Right lung (tissue), 5 donors: ENCODE results near the gene NAALADL2. TPM values are rescaled to one million over a fixed set of nuclear protein-coding genes. Genes with fewer than 3 reads are reported as not detected.
"Not testable (repeated sequence)": the region's sequence is repeated elsewhere in the genome, so short reads cannot be mapped to it uniquely, and the experiment has no call there.

Source experiments
- DNase-seq, 2 donors: peaks; one replicate each; pipeline ENCODE4 v3.0.0-alpha.2; 2013
- polyA plus RNA-seq, 5 donors: library from polyadenylated mRNA; unstranded; fragments of 120-200 nt; gene quantifications; one replicate each; pipeline versions ENCODE4 v1.2.1 to v1.2.3, GENCODE V29; 2013; ENCODE audit warnings: inconsistent platforms in 1 of 5, low replicate concordance in 1 of 5; ENCODE audit not compliant: insufficient read length in 5 of 5, insufficient read depth in 1 of 5

Gene NAALADL2
- polyA plus RNA-seq, 5 donors, result 8.4 to 21.0 (median 18.4) TPM

DNA sequence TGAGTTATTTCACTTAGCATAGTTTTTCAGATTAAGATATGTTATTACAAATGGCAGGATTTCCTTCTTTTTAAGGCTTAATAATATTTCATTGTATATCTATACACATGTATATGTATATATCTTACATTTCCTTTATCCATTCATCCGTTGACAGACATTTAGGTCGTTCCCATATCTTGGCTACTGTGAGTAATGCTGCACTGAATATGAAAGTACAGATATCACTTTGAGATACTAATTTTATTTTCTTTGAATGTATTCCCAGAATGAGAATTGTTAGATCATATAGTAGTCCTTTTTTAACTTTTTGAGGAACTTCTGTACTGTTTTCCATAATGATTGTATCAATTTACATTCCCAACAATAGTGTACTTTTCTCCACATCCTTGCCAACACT is 270.4 kb downstream of the NAALADL2 start:
- no peak for DNase-seq

DNA sequence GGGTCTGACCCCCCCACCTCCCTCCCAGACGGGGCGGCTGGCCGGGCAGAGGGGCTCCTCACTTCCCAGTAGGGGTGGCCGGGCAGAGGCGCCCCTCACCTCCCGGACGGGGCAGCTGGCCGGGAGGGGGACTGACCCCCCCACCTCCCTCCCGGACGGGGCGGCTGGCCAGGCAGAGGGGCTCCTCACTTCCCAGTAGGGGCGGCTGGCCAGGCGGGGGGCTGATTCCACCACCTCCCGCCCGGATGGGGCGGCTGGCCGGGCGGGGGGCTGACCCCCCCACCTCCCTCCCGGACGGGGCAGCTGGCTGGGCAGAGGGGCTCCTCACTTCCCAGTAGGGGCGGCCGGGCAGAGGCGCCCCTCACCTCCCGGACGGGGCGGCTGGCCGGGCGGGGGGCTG is 272.7 kb downstream of the NAALADL2 start:
- not testable (repeated sequence) for DNase-seq

GRCh38 chr3:175132706-175133105 is 273.6 kb downstream of the NAALADL2 start:
- DNase-seq, result not testable (repeated sequence)

DNA sequence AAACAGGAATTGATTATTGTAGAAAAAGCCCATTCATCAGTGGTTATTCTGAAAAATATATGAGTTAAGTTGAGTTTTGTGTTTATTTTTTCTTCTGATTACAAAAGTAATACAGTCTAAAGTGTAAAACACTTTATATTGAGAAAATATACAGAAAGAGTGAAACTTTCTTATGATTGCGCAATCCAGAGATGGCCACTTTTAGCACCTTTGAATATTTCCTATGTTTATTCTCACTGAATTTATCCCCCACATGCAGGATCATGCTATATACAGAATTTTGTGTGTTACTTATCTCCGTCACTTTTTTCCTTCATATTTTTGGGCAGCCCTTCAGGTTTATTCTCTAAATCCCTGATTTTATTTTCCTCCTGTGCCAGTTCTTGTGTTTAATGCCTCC is 285.2 kb downstream of the NAALADL2 start:
- DNase-seq, result no peak

GRCh38 chr3:175146258-175146657 is 287.1 kb downstream of the NAALADL2 start:
- DNase-seq, result peak; percentile 2 to 18

- DNase-seq, result peak in 1 of 2 donors; percentile 6
These were observed 290.5 kb downstream of the NAALADL2 start for GRCh38 chr3:175149675-175150074.

- no peak for DNase-seq
These were observed 291.8 kb downstream of the NAALADL2 start for GRCh38 chr3:175150812-175151401.

DNA sequence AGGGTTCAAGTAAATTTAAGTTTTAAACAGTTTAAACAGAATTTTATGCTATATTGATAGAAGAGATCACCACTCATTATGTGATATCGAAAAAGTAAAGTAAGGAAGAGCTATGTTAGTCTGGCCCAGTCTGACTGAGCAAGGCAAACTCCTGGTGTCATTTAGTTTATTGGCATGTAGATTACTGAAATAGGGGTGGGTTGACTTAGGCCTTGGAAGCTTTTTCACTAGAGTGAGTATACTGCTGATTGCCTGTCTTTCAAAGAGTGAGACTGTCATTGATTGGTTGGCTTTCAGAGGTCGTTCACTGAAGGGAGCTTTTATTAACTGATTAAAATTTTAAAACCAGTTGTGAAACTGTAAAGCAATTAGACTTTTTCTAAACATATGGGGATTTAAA is 294.5 kb downstream of the NAALADL2 start:
- no peak for DNase-seq

GRCh38 chr3:175155172-175155571 is 296.0 kb downstream of the NAALADL2 start:
- no peak for DNase-seq

DNA sequence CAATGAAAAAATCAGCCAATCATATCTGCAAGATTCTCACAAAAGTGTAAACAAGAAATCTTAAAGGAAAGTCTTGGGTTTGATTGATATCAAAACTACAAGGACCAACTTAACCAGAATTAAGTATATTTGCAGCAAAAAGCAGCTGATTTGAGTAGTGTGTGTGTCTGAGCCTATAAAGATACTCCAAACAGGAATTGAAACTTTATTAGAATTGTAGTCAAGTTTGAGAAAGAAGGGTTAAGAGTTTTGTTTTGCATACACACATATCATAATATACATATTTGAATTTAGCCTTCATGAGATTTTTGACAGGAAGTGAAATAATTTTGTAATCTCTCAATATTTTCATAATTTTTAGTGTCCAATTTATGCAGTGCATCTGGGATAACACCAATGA is 300.1 kb downstream of the NAALADL2 start:
- no peak for DNase-seq

DNA sequence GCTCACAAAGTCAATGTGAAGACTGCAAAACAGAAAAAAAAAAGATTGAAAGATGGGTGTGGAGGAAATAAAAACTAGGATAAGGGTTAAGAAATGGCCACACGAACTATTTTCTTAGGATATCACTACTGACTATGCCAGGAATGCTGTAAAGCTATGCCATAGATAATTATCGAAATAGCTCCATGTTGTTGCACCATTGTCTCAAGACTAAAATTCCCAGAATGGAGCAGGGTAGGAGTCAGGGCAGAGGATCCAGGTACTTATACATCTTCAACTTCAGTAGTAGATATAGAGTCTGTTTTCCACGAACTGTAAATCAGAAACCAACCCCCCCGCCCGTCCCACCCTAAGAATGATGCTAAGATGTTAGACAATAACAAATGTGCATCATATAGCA is 302.2 kb downstream of the NAALADL2 start:
- DNase-seq, result no peak

DNA sequence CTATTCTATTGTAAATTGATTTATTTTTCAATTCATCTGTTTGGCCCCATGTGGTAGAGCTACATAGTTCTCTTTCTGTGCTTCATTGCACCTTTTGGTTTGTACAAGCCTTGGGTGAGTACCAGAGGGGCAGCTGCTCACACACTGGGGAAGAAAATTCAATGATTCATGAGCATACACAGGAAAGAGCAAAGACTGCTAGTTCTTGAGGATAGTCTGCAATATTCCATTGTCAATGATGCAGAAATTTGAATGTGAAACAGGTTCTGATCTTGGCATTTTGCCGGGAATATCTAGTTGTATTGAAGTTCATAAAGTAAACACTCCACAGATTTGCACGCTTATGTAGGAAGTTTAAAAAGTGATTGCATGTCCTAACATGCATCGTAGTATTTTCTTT is 304.6 kb downstream of the NAALADL2 start:
- DNase-seq, result no peak

DNA sequence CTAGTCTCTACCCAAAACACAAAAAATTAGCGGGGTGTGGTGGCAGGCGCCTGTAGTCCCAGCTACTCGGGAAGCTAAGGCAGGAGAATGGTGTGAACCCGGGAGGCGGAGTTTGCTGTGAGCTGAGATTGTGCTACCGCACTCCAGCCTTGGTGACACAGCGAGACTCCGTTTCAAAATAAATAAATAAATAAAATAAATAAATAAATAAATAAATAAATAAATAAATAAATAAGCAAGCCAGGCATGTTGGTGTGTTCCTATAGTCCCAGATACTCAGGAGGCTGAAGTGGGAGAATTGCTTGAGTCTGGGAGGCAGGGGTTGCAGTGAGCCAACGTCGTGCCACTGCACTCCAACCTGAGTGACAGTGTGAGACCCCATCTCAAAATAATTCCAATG is 314.0 kb downstream of the NAALADL2 start:
- DNase-seq, result not testable (repeated sequence)

- no peak for DNase-seq
These were observed 317.4 kb downstream of the NAALADL2 start for GRCh38 chr3:175176556-175176955.

- no peak for DNase-seq
These were observed 319.9 kb downstream of the NAALADL2 start for GRCh38 chr3:175179055-175179454.

GRCh38 chr3:175184392-175184791 is 325.3 kb downstream of the NAALADL2 start:
- DNase-seq, result no peak

- no peak for DNase-seq
These were observed 326.8 kb downstream of the NAALADL2 start for GRCh38 chr3:175185903-175186302.

DNA sequence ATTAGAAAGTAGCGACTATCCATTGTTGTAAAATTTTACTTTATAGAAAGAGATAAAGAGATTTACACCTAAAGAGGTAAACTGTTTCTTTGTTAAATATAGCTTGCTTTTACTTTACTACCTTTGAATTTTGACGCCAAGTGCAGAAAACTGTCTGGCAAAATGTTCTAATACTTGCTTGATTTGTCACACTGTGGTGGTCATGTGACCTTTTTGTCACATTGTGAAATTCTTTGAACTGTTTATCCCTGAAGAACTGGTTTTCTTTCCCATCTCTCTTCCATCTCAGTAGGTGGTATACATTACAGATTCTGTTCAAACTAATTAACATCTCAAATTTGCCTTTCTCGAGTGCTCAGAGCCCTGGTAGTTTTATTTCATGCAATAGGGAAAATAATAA is 327.4 kb downstream of the NAALADL2 start:
- DNase-seq, result no peak

GRCh38 chr3:175187586-175187985 is 328.5 kb downstream of the NAALADL2 start:
- no peak for DNase-seq

- no peak for DNase-seq
These were observed 333.4 kb downstream of the NAALADL2 start for GRCh38 chr3:175192536-175192935.

DNA sequence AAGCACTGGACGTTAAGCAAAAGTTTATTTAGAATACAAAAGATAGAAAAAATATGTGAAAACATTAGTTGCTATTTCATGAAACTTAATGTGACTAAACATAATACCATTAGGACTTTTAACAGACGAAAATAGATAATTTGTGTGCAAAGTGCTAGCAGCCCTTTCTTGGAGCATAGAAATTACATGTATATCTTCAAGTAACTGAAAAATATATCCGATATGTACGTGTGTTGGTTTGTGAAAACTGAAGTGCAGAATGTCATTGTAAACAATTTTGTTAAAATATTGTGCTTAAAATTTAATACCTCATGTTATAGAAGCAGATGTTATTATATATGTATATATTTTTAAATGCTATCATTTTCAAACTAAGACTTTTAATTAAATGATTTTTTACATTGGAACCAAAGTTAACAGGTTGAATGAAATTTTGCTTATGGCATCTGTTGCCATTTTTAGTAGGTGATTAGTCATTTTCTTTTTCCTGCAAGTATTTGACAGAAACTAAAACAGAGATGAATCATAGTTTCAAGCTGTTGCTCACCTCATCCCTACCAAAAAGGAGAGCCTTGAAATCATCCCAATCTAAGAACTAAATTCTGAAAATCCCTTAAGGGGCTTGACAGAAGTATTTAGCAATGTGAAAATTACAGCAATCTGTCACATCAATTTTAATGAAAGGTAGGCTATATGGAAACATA is 334.8 kb downstream of the NAALADL2 start:
- no peak for DNase-seq

- no peak for DNase-seq
These were observed 340.1 kb downstream of the NAALADL2 start for GRCh38 chr3:175198991-175199783.

GRCh38 chr3:175199961-175200360 is 340.8 kb downstream of the NAALADL2 start:
- no peak for DNase-seq
